HEK293 (cell line): ENCODE data around the gene ZSWIM6.

Experiments used
- AEBP2 ChIP-seq: fragments of 450-650 bp; formaldehyde crosslinking; IDR thresholded peaks from 2 replicates; pipeline ENCODE4 v1.5.1; 2016; ENCODE audit warnings: missing biosample characterization, missing genetic modification characterization, borderline replicate concordance
- ELK4 ChIP-seq: IDR thresholded peaks from 2 replicates; pipeline ENCODE4 v1.6.1; 2011; ENCODE audit warnings: mild to moderate bottlenecking, low read depth, low read length, borderline replicate concordance
- GLIS2 ChIP-seq: fragments of 450-650 bp; formaldehyde crosslinking; IDR thresholded peaks from 2 replicates; pipeline ENCODE4 v1.5.1; 2016; ENCODE audit warnings: missing biosample characterization, missing genetic modification characterization
- HOXC10 ChIP-seq: sonication (generic); formaldehyde crosslinking; IDR thresholded peaks from 2 replicates; pipeline ENCODE4 v1.8.1; 2023; ENCODE audit warnings: mild to moderate bottlenecking, missing genetic modification reagents
- KLF9 ChIP-seq: fragments of 450-650 bp; formaldehyde crosslinking; IDR thresholded peaks from 2 replicates; pipeline ENCODE4 v1.5.1; 2016; ENCODE audit warnings: missing biosample characterization, missing genetic modification characterization, low read depth
- OVOL3 ChIP-seq: fragments of 450-650 bp; formaldehyde crosslinking; IDR thresholded peaks from 2 replicates; pipeline ENCODE4 v1.5.1; 2016; ENCODE audit warnings: missing biosample characterization, missing genetic modification characterization
- PATZ1 ChIP-seq: fragments of 450-650 bp; formaldehyde crosslinking; IDR thresholded peaks from 2 replicates; pipeline ENCODE4 v1.5.1; 2016; ENCODE audit warnings: missing biosample characterization, missing genetic modification characterization
- PRDM1 ChIP-seq: fragments of 450-650 bp; formaldehyde crosslinking; IDR thresholded peaks from 2 replicates; pipeline ENCODE4; 2016; ENCODE audit warnings: missing biosample characterization, missing genetic modification characterization
- PRDM6 ChIP-seq: fragments of 450-650 bp; formaldehyde crosslinking; IDR thresholded peaks from 2 replicates; pipeline ENCODE4 v1.5.1; 2017; ENCODE audit warnings: missing biosample characterization, missing genetic modification characterization
- RBAK ChIP-seq: fragments of 450-650 bp; formaldehyde crosslinking; IDR thresholded peaks from 2 replicates; pipeline ENCODE4 v1.5.1; 2016; ENCODE audit warnings: missing biosample characterization, missing genetic modification characterization
- YY2 ChIP-seq: fragments of 450-650 bp; formaldehyde crosslinking; IDR thresholded peaks from 2 replicates; pipeline ENCODE4 v1.5.1; 2016; ENCODE audit warnings: missing biosample characterization, missing genetic modification characterization
- ZBTB21 ChIP-seq: fragments of 450-650 bp; formaldehyde crosslinking; IDR thresholded peaks from 2 replicates; pipeline ENCODE4 v1.5.1; 2017; ENCODE audit warnings: missing biosample characterization, missing genetic modification characterization
- ZFHX2 ChIP-seq: fragments of 450-650 bp; formaldehyde crosslinking; conservative IDR thresholded peaks from 2 replicates; pipeline ENCODE4 v1.5.1; 2016; ENCODE audit warnings: missing biosample characterization, missing genetic modification characterization
- ZIC2 ChIP-seq: fragments of 450-650 bp; formaldehyde crosslinking; IDR thresholded peaks from 2 replicates; pipeline ENCODE4 v1.5.1; 2016; ENCODE audit warnings: missing biosample characterization, missing genetic modification characterization
- ZNF121 ChIP-seq: fragments of 450-650 bp; formaldehyde crosslinking; IDR thresholded peaks from 2 replicates; pipeline ENCODE4 v1.5.1; 2016; ENCODE audit warnings: missing biosample characterization, missing genetic modification characterization
- ZNF175 ChIP-seq: fragments of 450-650 bp; formaldehyde crosslinking; IDR thresholded peaks from 2 replicates; pipeline ENCODE4 v1.5.1; 2016; ENCODE audit warnings: missing biosample characterization, missing genetic modification characterization
- ZNF394 ChIP-seq: fragments of 450-650 bp; formaldehyde crosslinking; IDR thresholded peaks from 2 replicates; pipeline ENCODE4 v1.5.1; 2016; ENCODE audit warnings: missing biosample characterization, missing genetic modification characterization, mild to moderate bottlenecking, moderate library complexity, borderline replicate concordance
- ZNF433 ChIP-seq: fragments of 450-650 bp; formaldehyde crosslinking; IDR thresholded peaks from 2 replicates; pipeline ENCODE4 v1.5.1; 2016; ENCODE audit warnings: missing biosample characterization, missing genetic modification characterization, low read depth
- ZNF473 ChIP-seq: fragments of 450-650 bp; formaldehyde crosslinking; IDR thresholded peaks from 2 replicates; pipeline ENCODE4 v1.5.1; 2017; ENCODE audit warnings: missing biosample characterization, missing genetic modification characterization
- ZNF610 ChIP-seq: fragments of 450-650 bp; formaldehyde crosslinking; IDR thresholded peaks from 2 replicates; pipeline ENCODE4 v1.5.1; 2016; ENCODE audit warnings: missing biosample characterization, missing genetic modification characterization, borderline replicate concordance
- ZNF670 ChIP-seq: fragments of 450-650 bp; formaldehyde crosslinking; IDR thresholded peaks from 2 replicates; pipeline ENCODE4 v1.5.1; 2016; ENCODE audit warnings: missing biosample characterization, missing genetic modification characterization, low read depth
- ZNF704 ChIP-seq: fragments of 450-650 bp; formaldehyde crosslinking; IDR thresholded peaks from 2 replicates; pipeline ENCODE4 v1.5.1; 2016; ENCODE audit warnings: missing biosample characterization, missing genetic modification characterization
- TF ChIP-seq, protein P1 (sequence below): fragments of 450-650 bp; formaldehyde crosslinking; IDR thresholded peaks from 2 replicates; pipeline ENCODE4 v1.5.1; 2016; ENCODE audit warnings: missing biosample characterization, missing genetic modification characterization
- TF ChIP-seq, protein P2 (sequence below): fragments of 450-650 bp; formaldehyde crosslinking; IDR thresholded peaks from 2 replicates; pipeline ENCODE4 v1.5.1; 2016; ENCODE audit warnings: missing biosample characterization, missing genetic modification characterization
- TF ChIP-seq, protein P3 (sequence below): fragments of 450-650 bp; formaldehyde crosslinking; optimal IDR thresholded peaks from 2 replicates; pipeline ENCODE3; 2016; ENCODE audit warnings: missing biosample characterization, mild to moderate bottlenecking, missing genetic modification characterization

Gene ZSWIM6

GRCh38 chr5:61397238-61397637 is 65.2 kb downstream of the ZSWIM6 start (continued):
- TF ChIP-seq ZBTB21, result no peak
- no peak for TF ChIP-seq OVOL3
- no peak for TF ChIP-seq PATZ1 (tag by site-specific recombination)
- TF ChIP-seq ZNF473 (tag by site-specific recombination), result no peak
- no peak for TF ChIP-seq ZNF610 (tag by site-specific recombination)
- TF ChIP-seq, protein P1, sequence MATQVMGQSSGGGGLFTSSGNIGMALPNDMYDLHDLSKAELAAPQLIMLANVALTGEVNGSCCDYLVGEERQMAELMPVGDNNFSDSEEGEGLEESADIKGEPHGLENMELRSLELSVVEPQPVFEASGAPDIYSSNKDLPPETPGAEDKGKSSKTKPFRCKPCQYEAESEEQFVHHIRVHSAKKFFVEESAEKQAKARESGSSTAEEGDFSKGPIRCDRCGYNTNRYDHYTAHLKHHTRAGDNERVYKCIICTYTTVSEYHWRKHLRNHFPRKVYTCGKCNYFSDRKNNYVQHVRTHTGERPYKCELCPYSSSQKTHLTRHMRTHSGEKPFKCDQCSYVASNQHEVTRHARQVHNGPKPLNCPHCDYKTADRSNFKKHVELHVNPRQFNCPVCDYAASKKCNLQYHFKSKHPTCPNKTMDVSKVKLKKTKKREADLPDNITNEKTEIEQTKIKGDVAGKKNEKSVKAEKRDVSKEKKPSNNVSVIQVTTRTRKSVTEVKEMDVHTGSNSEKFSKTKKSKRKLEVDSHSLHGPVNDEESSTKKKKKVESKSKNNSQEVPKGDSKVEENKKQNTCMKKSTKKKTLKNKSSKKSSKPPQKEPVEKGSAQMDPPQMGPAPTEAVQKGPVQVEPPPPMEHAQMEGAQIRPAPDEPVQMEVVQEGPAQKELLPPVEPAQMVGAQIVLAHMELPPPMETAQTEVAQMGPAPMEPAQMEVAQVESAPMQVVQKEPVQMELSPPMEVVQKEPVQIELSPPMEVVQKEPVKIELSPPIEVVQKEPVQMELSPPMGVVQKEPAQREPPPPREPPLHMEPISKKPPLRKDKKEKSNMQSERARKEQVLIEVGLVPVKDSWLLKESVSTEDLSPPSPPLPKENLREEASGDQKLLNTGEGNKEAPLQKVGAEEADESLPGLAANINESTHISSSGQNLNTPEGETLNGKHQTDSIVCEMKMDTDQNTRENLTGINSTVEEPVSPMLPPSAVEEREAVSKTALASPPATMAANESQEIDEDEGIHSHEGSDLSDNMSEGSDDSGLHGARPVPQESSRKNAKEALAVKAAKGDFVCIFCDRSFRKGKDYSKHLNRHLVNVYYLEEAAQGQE (tag by site-specific recombination), result no peak
- TF ChIP-seq ZNF121, result no peak
- TF ChIP-seq ZFHX2 (tag by site-specific recombination), result no peak
- TF ChIP-seq AEBP2 (tag by site-specific recombination), result no peak
- TF ChIP-seq, protein P2, sequence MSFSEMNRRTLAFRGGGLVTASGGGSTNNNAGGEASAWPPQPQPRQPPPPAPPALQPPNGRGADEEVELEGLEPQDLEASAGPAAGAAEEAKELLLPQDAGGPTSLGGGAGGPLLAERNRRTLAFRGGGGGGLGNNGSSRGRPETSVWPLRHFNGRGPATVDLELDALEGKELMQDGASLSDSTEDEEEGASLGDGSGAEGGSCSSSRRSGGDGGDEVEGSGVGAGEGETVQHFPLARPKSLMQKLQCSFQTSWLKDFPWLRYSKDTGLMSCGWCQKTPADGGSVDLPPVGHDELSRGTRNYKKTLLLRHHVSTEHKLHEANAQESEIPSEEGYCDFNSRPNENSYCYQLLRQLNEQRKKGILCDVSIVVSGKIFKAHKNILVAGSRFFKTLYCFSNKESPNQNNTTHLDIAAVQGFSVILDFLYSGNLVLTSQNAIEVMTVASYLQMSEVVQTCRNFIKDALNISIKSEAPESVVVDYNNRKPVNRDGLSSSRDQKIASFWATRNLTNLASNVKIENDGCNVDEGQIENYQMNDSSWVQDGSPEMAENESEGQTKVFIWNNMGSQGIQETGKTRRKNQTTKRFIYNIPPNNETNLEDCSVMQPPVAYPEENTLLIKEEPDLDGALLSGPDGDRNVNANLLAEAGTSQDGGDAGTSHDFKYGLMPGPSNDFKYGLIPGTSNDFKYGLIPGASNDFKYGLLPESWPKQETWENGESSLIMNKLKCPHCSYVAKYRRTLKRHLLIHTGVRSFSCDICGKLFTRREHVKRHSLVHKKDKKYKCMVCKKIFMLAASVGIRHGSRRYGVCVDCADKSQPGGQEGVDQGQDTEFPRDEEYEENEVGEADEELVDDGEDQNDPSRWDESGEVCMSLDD, result no peak
- no peak for TF ChIP-seq GLIS2 (tag by site-specific recombination)
- TF ChIP-seq ZNF175, result no peak
- no peak; the same call in 1 of the 2 replicates for TF ChIP-seq ZIC2 (tag by site-specific recombination)
- no peak for TF ChIP-seq YY2 (tag by site-specific recombination)
- no peak for TF ChIP-seq ZNF670 (tag by site-specific recombination)
- no peak for TF ChIP-seq KLF9 (tag by site-specific recombination)
- TF ChIP-seq PRDM6, result peak; percentile 84
- TF ChIP-seq PRDM1 (tag by site-specific recombination), result no peak
- TF ChIP-seq RBAK (tag by site-specific recombination), result no peak
- TF ChIP-seq HOXC10 (CRISPR knock-in tag), result no peak
- TF ChIP-seq ELK4, result no peak
- TF ChIP-seq, protein P3, sequence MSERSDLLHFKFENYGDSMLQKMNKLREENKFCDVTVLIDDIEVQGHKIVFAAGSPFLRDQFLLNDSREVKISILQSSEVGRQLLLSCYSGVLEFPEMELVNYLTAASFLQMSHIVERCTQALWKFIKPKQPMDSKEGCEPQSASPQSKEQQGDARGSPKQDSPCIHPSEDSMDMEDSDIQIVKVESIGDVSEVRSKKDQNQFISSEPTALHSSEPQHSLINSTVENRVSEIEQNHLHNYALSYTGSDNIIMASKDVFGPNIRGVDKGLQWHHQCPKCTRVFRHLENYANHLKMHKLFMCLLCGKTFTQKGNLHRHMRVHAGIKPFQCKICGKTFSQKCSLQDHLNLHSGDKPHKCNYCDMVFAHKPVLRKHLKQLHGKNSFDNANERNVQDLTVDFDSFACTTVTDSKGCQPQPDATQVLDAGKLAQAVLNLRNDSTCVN (tag by site-specific recombination), result no peak
- no peak for TF ChIP-seq ZNF704 (tag by site-specific recombination)
- no peak for TF ChIP-seq ZNF394 (tag by site-specific recombination)
- TF ChIP-seq ZNF433, result no peak
